HG03457 (cell line): ENCODE results near the gene C5orf34.
"Not testable (repeated sequence)": the region's sequence is repeated elsewhere in the genome, so short reads cannot be mapped to it uniquely, and the experiment has no call there.

Source experiments
- ATAC-seq: cut with Tn5 transposase; IDR thresholded peaks from one replicate; pipeline ENCODE4 v1.9.1; 2021; ENCODE audit warnings: moderate number of reproducible peaks; ENCODE audit not compliant: unreplicated experiment

Gene C5orf34

GRCh38 chr5:43514816-43515677 is at the start of gene C5orf34:
Gene C5orf34 (minus strand): TSS chr5:43515148. CDS start chr5:43509339, 5,809 bp downstream.
- ATAC-seq = peak; percentile 99

- ATAC-seq = no peak
Observed at GRCh38 chr5:43564289-43564850, 49.4 kb upstream of the C5orf34 start.

- ATAC-seq = no peak
Observed at GRCh38 chr5:43563321-43563720, 48.4 kb upstream of the C5orf34 start.

- no peak for ATAC-seq
Observed at GRCh38 chr5:43561356-43561755, 46.4 kb upstream of the C5orf34 start.

- no peak for ATAC-seq
Observed at GRCh38 chr5:43560128-43560527, 45.2 kb upstream of the C5orf34 start.

GRCh38 chr5:43556857-43557542 is 42.1 kb upstream of the C5orf34 start, which contains the start of gene PAIP1:
Gene PAIP1 (minus strand): TSS chr5:43557077. CDS start chr5:43556846, 231 bp downstream.
- peak; percentile 67 for ATAC-seq

- peak; percentile 87 for ATAC-seq
Observed at GRCh38 chr5:43556607-43556856, 41.6 kb upstream of the C5orf34 start.

- no peak for ATAC-seq
Observed at GRCh38 chr5:43555895-43556606, 41.1 kb upstream of the C5orf34 start.

- ATAC-seq = no peak
Observed at GRCh38 chr5:43554497-43554896, 39.5 kb upstream of the C5orf34 start.

GRCh38 chr5:43553381-43553780 is 38.4 kb upstream of the C5orf34 start:
- ATAC-seq = no peak

GRCh38 chr5:43551731-43552130 is 36.8 kb upstream of the C5orf34 start:
- ATAC-seq = no peak

GRCh38 chr5:43549272-43549671 is 34.3 kb upstream of the C5orf34 start:
- ATAC-seq = not testable (repeated sequence)

- no peak for ATAC-seq
Observed at GRCh38 chr5:43548358-43548757, 33.4 kb upstream of the C5orf34 start.

- ATAC-seq = no peak
Observed at GRCh38 chr5:43547532-43547931, 32.6 kb upstream of the C5orf34 start.

GRCh38 chr5:43543434-43543833 is 28.5 kb upstream of the C5orf34 start:
- ATAC-seq = no peak

GRCh38 chr5:43540746-43541145 is 25.8 kb upstream of the C5orf34 start:
- ATAC-seq = no peak

GRCh38 chr5:43536972-43537371 is 22.0 kb upstream of the C5orf34 start:
- no peak for ATAC-seq

- ATAC-seq = no peak
Observed at GRCh38 chr5:43533646-43534045, 18.7 kb upstream of the C5orf34 start.

GRCh38 chr5:43530648-43531047 is 15.7 kb upstream of the C5orf34 start:
- no peak for ATAC-seq

- ATAC-seq = no peak
Observed at GRCh38 chr5:43523662-43524072, 8.7 kb upstream of the C5orf34 start.

- no peak for ATAC-seq
Observed at GRCh38 chr5:43520615-43521014, 5.7 kb upstream of the C5orf34 start.
